Measurements from ENCODE around the gene EVA1C. TPM values are rescaled to one million over a fixed set of nuclear protein-coding genes. Genes with fewer than 3 reads are reported as not detected.

Gene EVA1C
- total RNA-seq, 2 donors from 2014 or later = 45.7 to 48.6 TPM

GRCh38 chr21:32481875-32482408, 69.4 kb downstream of the EVA1C start:
- DNase-seq (ENCODE audit: low spot score) = no peak
- intact Hi-C loops (cut with DNase I) = no loop called here
- Histone ChIP-seq H3K4me3 (no peak overlapping the region), H3K27ac (peak overlapping the region; percentile 63 to 73), H3K36me3 (no peaks in the 10 kb centered on the region), H3K9me3 (no peaks in the 10 kb centered on the region), H3K4me1 (replicated peaks) (peaks cover under 1% of the 10 kb centered on the region), H3K27me3 (replicated peaks; ENCODE audit: insufficient read depth) (no peaks in the 10 kb centered on the region)
- TF ChIP-seq POLR2A (IDR thresholded peaks at IDR 0.05) = no peak
- no peak for TF ChIP-seq POLR2AphosphoS5 (IDR thresholded peaks at IDR 0.05)
- no peak for TF ChIP-seq CTCF (IDR thresholded peaks at IDR 0.05)
- WGBS = 77% methylated on average over 9 of the region's 9 CpGs

GRCh38 chr21:32482565-32483292, 70.2 kb downstream of the EVA1C start:
- Histone ChIP-seq H3K27ac (peak overlapping the region; percentile 63 to 73), H3K4me1 (replicated peaks) (no peaks in the 10 kb centered on the region), H3K9me3 (no peaks in the 10 kb centered on the region), H3K4me3 (no peak overlapping the region), H3K36me3 (no peaks in the 10 kb centered on the region), H3K27me3 (replicated peaks; ENCODE audit: insufficient read depth) (no peaks in the 10 kb centered on the region)
- TF ChIP-seq CTCF (IDR thresholded peaks at IDR 0.05) (no peak), POLR2AphosphoS5 (IDR thresholded peaks at IDR 0.05) (no peak), POLR2A (IDR thresholded peaks at IDR 0.05) (no peak)
- 77% methylated on average over 11 of the region's 11 CpGs for WGBS
- DNase-seq (ENCODE audit: low spot score) = no peak
- intact Hi-C loops (cut with DNase I) = no loop called here

- Histone ChIP-seq H3K27me3 (replicated peaks; ENCODE audit: insufficient read depth) (no peaks in the 10 kb centered on the region), H3K4me3 (no peak overlapping the region), H3K27ac (peak overlapping the region; percentile 63 to 73), H3K36me3 (no peaks in the 10 kb centered on the region), H3K9me3 (no peaks in the 10 kb centered on the region), H3K4me1 (replicated peaks) (no peaks in the 10 kb centered on the region)
- 40% methylated on average over 2 of the region's 2 CpGs for WGBS
- peak; percentile 70 for DNase-seq (ENCODE audit: low spot score)
- intact Hi-C loops (cut with DNase I) = no loop called here
- TF ChIP-seq POLR2AphosphoS5 (IDR thresholded peaks at IDR 0.05) (peak; percentile 85), POLR2A (IDR thresholded peaks at IDR 0.05) (peak; percentile 21), CTCF (IDR thresholded peaks at IDR 0.05) (no peak)
These were observed 70.7 kb downstream of the EVA1C start for GRCh38 chr21:32483293-32483595.

- intact Hi-C loops (cut with DNase I) = no loop called here
- peak; percentile 75 for DNase-seq (ENCODE audit: low spot score)
- Histone ChIP-seq H3K4me3 (no peak overlapping the region), H3K9me3 (no peaks in the 10 kb centered on the region), H3K36me3 (no peaks in the 10 kb centered on the region), H3K4me1 (replicated peaks) (no peaks in the 10 kb centered on the region), H3K27ac (peak overlapping the region; percentile 63 to 73), H3K27me3 (replicated peaks; ENCODE audit: insufficient read depth) (no peaks in the 10 kb centered on the region)
- TF ChIP-seq CTCF (IDR thresholded peaks at IDR 0.05) (no peak), POLR2AphosphoS5 (IDR thresholded peaks at IDR 0.05) (peak; percentile 89), POLR2A (IDR thresholded peaks at IDR 0.05) (peak; percentile 62)
- WGBS = 48% methylated on average over 16 of the region's 16 CpGs
These were observed 72.3 kb downstream of the EVA1C start for GRCh38 chr21:32484706-32485380.
